HEK293 (cell line): ENCODE results near the gene PLS1.
"Not testable (repeated sequence)": the region's sequence is repeated elsewhere in the genome, so short reads cannot be mapped to it uniquely, and the experiment has no call there.

Source experiments
- CTCF ChIA-PET: fragments of 350-600 bp; formaldehyde crosslinking; extraction: SDS; loops from one replicate; lab custom pipeline; 2021; ENCODE audit warnings: antibody characterized with exemption; lab: Yijun Ruan, JAX
- POLR2A ChIA-PET: fragments of 300-600 bp; formaldehyde crosslinking; extraction: SDS; loops from one replicate; lab custom pipeline; 2020; ENCODE audit warnings: antibody characterized with exemption, inconsistent platforms; lab: Yijun Ruan, JAX
- H3K27ac ChIP-seq: fragments of 200-500 bp; sonication (Bioruptor generic); 2 replicates; pipeline ENCODE4 v1.5.1; 2014; ENCODE audit warnings: low read depth, low read length, control low read depth, inconsistent platforms; ENCODE audit errors: extremely low read depth
- H3K36me3 ChIP-seq, 2 experiments: fragments of 200-500 bp in 1 of 2; sonication (Bioruptor generic) in 1 of 2; 1 replicate in 1 of 2; 2 replicates in 1 of 2; pipeline ENCODE4 v1.5.1; 2014 to 2017; ENCODE audit warnings: inconsistent platforms in 2 of 2, low read length in 2 of 2; ENCODE audit not compliant: control insufficient read depth in 2 of 2, insufficient read depth in 1 of 2
- H3K4me1 ChIP-seq: fragments of 200-500 bp; sonication (Bioruptor generic); 2 replicates; pipeline ENCODE4 v1.5.1; 2014; ENCODE audit warnings: mild to moderate bottlenecking, low read length, inconsistent platforms; ENCODE audit not compliant: control insufficient read depth, insufficient read depth
- H3K4me3 ChIP-seq: 2 replicates; pipeline ENCODE4 v1.5.1; 2011; ENCODE audit warnings: low read depth, mild to moderate bottlenecking, control low read depth, low read length, moderate library complexity
- H3K9me3 ChIP-seq: fragments of 200-500 bp; sonication (Bioruptor generic); 2 replicates; pipeline ENCODE4 v1.5.1; 2014; ENCODE audit warnings: low read depth, low read length, inconsistent platforms; ENCODE audit not compliant: control insufficient read depth, insufficient read depth
- PATZ1 ChIP-seq: fragments of 450-650 bp; formaldehyde crosslinking; IDR thresholded peaks from 2 replicates; pipeline ENCODE4 v1.5.1; 2016; ENCODE audit warnings: missing biosample characterization, missing genetic modification characterization
- SETDB1 ChIP-seq: IDR thresholded peaks from one replicate; pipeline ENCODE4 v1.6.1; 2017; ENCODE audit warnings: mild to moderate bottlenecking, low read length, moderate library complexity, mixed read lengths; ENCODE audit not compliant: insufficient read length
- WT1 ChIP-seq: fragments of 450-650 bp; formaldehyde crosslinking; IDR thresholded peaks from 2 replicates; pipeline ENCODE4 v1.5.1; 2016; ENCODE audit warnings: missing biosample characterization, missing genetic modification characterization
- ZBTB8A ChIP-seq: fragments of 450-650 bp; formaldehyde crosslinking; IDR thresholded peaks from 2 replicates; pipeline ENCODE4 v1.5.1; 2016; ENCODE audit warnings: missing biosample characterization, missing genetic modification characterization
- ZNF132 ChIP-seq: fragments of 450-650 bp; formaldehyde crosslinking; IDR thresholded peaks from 2 replicates; pipeline ENCODE4 v1.5.1; 2017; ENCODE audit warnings: missing biosample characterization, missing genetic modification characterization, borderline replicate concordance
- ZNF146 ChIP-seq: fragments of 450-650 bp; formaldehyde crosslinking; IDR thresholded peaks from 2 replicates; pipeline ENCODE4 v1.5.1; 2016; ENCODE audit warnings: missing biosample characterization, missing genetic modification characterization
- ZNF175 ChIP-seq: fragments of 450-650 bp; formaldehyde crosslinking; IDR thresholded peaks from 2 replicates; pipeline ENCODE4 v1.5.1; 2016; ENCODE audit warnings: missing biosample characterization, missing genetic modification characterization
- ZNF184 ChIP-seq: fragments of 450-650 bp; IDR thresholded peaks from 2 replicates; pipeline ENCODE4 v1.5.1; 2018; ENCODE audit warnings: missing biosample characterization, mild to moderate bottlenecking, missing genetic modification characterization
- ZNF2 ChIP-seq: fragments of 450-650 bp; formaldehyde crosslinking; IDR thresholded peaks from 2 replicates; pipeline ENCODE4 v1.5.1; 2016; ENCODE audit warnings: missing biosample characterization, missing genetic modification characterization
- ZNF266 ChIP-seq: fragments of 450-650 bp; formaldehyde crosslinking; IDR thresholded peaks from 2 replicates; pipeline ENCODE4 v1.5.1; 2016; ENCODE audit warnings: missing biosample characterization, missing genetic modification characterization, low read depth
- ZNF398 ChIP-seq: fragments of 450-650 bp; formaldehyde crosslinking; IDR thresholded peaks from 2 replicates; pipeline ENCODE4 v1.5.1; 2017; ENCODE audit warnings: missing biosample characterization, missing genetic modification characterization
- ZNF426 ChIP-seq: fragments of 450-650 bp; formaldehyde crosslinking; IDR thresholded peaks from 2 replicates; pipeline ENCODE4 v1.5.1; 2017; ENCODE audit warnings: missing biosample characterization, missing genetic modification characterization, mild to moderate bottlenecking, inconsistent platforms, moderate library complexity
- ZNF561 ChIP-seq: fragments of 450-650 bp; IDR thresholded peaks from 2 replicates; pipeline ENCODE4 v1.5.1; 2018; ENCODE audit warnings: missing biosample characterization, missing genetic modification characterization, borderline replicate concordance
- ZNF660 ChIP-seq: fragments of 450-650 bp; IDR thresholded peaks from 2 replicates; pipeline ENCODE4 v1.5.1; 2018; ENCODE audit warnings: missing biosample characterization, mild to moderate bottlenecking, missing genetic modification characterization
- ZNF701 ChIP-seq: fragments of 450-650 bp; formaldehyde crosslinking; IDR thresholded peaks from 2 replicates; pipeline ENCODE4 v1.5.1; 2016; ENCODE audit warnings: missing biosample characterization, missing genetic modification characterization
- ZNF707 ChIP-seq: fragments of 450-650 bp; formaldehyde crosslinking; IDR thresholded peaks from 2 replicates; pipeline ENCODE4 v1.5.1; 2016; ENCODE audit warnings: missing biosample characterization, missing genetic modification characterization
- ZNF747 ChIP-seq: fragments of 450-650 bp; formaldehyde crosslinking; IDR thresholded peaks from 2 replicates; pipeline ENCODE4 v1.5.1; 2016; ENCODE audit warnings: missing biosample characterization, missing genetic modification characterization

The PLS1 gene

GRCh38 chr3:142549986-142550385 lies 46.2 kb upstream of the PLS1 start:
- no peaks in the 10 kb centered on the region for H3K4me1 ChIP-seq
- TF ChIP-seq ZNF266 (no peak), ZNF398 (tag by site-specific recombination) (no peak), ZNF2 (tag by site-specific recombination) (no peak), ZNF660 (tag by site-specific recombination) (no peak), ZNF426 (tag by site-specific recombination) (no peak)
- peaks cover 17 to 75% of the 10 kb centered on the region in 2 experiments for H3K36me3 ChIP-seq
- POLR2A ChIA-PET, result no interaction called here
- no peak overlapping the region for H3K4me3 ChIP-seq
- no peak overlapping the region for H3K27ac ChIP-seq
- no peaks in the 10 kb centered on the region for H3K9me3 ChIP-seq
- CTCF ChIA-PET, result no interaction called here

- TF ChIP-seq ZNF146 (tag by site-specific recombination), result peak; percentile 93
- TF ChIP-seq, all 188 proteins: peak for 1; not testable (repeated sequence) for 187
- H3K4me3 ChIP-seq, H3K4me1 ChIP-seq, H3K27ac ChIP-seq, POLR2A ChIA-PET, CTCF ChIA-PET, H3K9me3 ChIP-seq: not testable (repeated sequence)
- peaks cover 17 to 74% of the 10 kb centered on the region in 2 experiments for H3K36me3 ChIP-seq
Observed at GRCh38 chr3:142552579-142552978, 43.6 kb upstream of the PLS1 start.

- peaks cover 14 to 72% of the 10 kb centered on the region in 2 experiments for H3K36me3 ChIP-seq
- H3K4me1 ChIP-seq, result no peaks in the 10 kb centered on the region
- POLR2A ChIA-PET, result no interaction called here
- H3K27ac ChIP-seq, result no peak overlapping the region
- TF ChIP-seq ZBTB8A (tag by site-specific recombination) (no peak), PATZ1 (no peak), ZNF175 (tag by site-specific recombination) (no peak), ZNF184 (tag by site-specific recombination) (no peak), ZNF707 (tag by site-specific recombination) (no peak), ZNF701 (tag by site-specific recombination) (no peak), ZNF132 (no peak), WT1 (tag by site-specific recombination) (no peak), ZNF2 (tag by site-specific recombination) (no peak), ZNF561 (tag by site-specific recombination) (no peak), SETDB1 (no peak), ZNF747 (tag by site-specific recombination) (no peak)
- no peaks in the 10 kb centered on the region for H3K9me3 ChIP-seq
- H3K4me3 ChIP-seq, result no peak overlapping the region
- CTCF ChIA-PET, result no interaction called here
Observed at GRCh38 chr3:142553741-142554140, 42.5 kb upstream of the PLS1 start.
